Muscle of leg (tissue), 9 donors: ENCODE measurements around the gene OOSP4B. TPM values are rescaled to one million over a fixed set of nuclear protein-coding genes. Genes with fewer than 3 reads are reported as not detected.

Experiments
- polyA plus RNA-seq, 8 donors: library from polyadenylated mRNA; unstranded; fragments of 120-200 nt; gene quantifications; one replicate each; pipeline versions ENCODE4 v1.2.1 to v1.2.3, GENCODE V29; 2013; ENCODE audit warnings: inconsistent platforms in 1 of 8, low replicate concordance in 1 of 8; ENCODE audit not compliant: insufficient read length in 8 of 8, insufficient read depth in 1 of 8
- total RNA-seq: library from RNA; stranded (reverse); fragments of 120-200 nt; gene quantifications from one replicate; pipeline ENCODE4 v1.2.4, GENCODE V29; 2013

OOSP4B gene
- total and polyA plus RNA-seq, 9 donors, result not detected

Other genes with a start within 250 kb of the OOSP4B start
- 37.2 TPM for gene MRPL16, start 206.4 kb upstream of the OOSP4B start, total RNA-seq
- gene MRPL16, start 206.4 kb upstream of the OOSP4B start, polyA plus RNA-seq, result 10 to 100 TPM; 32.8 to 38.6 (median 36.6) TPM
- not detected for gene CBLIF, start 171.7 kb upstream of the OOSP4B start, total RNA-seq
- gene CBLIF, start 171.7 kb upstream of the OOSP4B start, polyA plus RNA-seq, result under 1 TPM in 2 of 8 donors, not detected in 6; 0.21 to 0.49 TPM
- gene TCN1, start 150.7 kb upstream of the OOSP4B start, total RNA-seq, result not detected
- under 1 TPM in 4 of 8 donors, not detected in 4; 0.20 to 0.38 (median 0.28) TPM for gene TCN1, start 150.7 kb upstream of the OOSP4B start, polyA plus RNA-seq
- gene OOSP3, start 138.4 kb upstream of the OOSP4B start, total RNA-seq, result not detected
- not detected for gene OOSP3, start 138.4 kb upstream of the OOSP4B start, polyA plus RNA-seq
- not detected for gene OOSP1, start 78.7 kb upstream of the OOSP4B start, total RNA-seq
- gene OOSP1, start 78.7 kb upstream of the OOSP4B start, polyA plus RNA-seq, result not detected
- gene OOSP4A, start 53.1 kb upstream of the OOSP4B start, total RNA-seq, result not detected
- not detected for gene OOSP4A, start 53.1 kb upstream of the OOSP4B start, polyA plus RNA-seq
- gene OOSP2, start 23.2 kb downstream of the OOSP4B start, total RNA-seq, result not detected
- not detected for gene OOSP2, start 23.2 kb downstream of the OOSP4B start, polyA plus RNA-seq
- 0.49 TPM for gene MS4A3, start 39.5 kb downstream of the OOSP4B start, total RNA-seq
- gene MS4A3, start 39.5 kb downstream of the OOSP4B start, polyA plus RNA-seq, result 1 to 10 TPM in 4 of 8 donors, under 1 TPM in 4; 0.36 to 2.0 (median 0.99) TPM
- gene MS4A2, start 71.5 kb downstream of the OOSP4B start, total RNA-seq, result 0.40 TPM
- under 1 TPM in 7 of 8 donors, not detected in 1; 0.05 to 0.29 (median 0.20) TPM for gene MS4A2, start 71.5 kb downstream of the OOSP4B start, polyA plus RNA-seq
- 27.6 TPM for gene MS4A6A, start 165.9 kb downstream of the OOSP4B start, total RNA-seq
- 10 to 100 TPM; 18.8 to 29.2 (median 23.1) TPM for gene MS4A6A, start 165.9 kb downstream of the OOSP4B start, polyA plus RNA-seq
- 0.18 TPM for gene MS4A4E, start 226.0 kb downstream of the OOSP4B start, total RNA-seq
- 1 to 10 TPM; 1.4 to 2.4 (median 1.9) TPM for gene MS4A4E, start 226.0 kb downstream of the OOSP4B start, polyA plus RNA-seq